ENCODE results near the gene KCNIP1.

Gene KCNIP1

DNA sequence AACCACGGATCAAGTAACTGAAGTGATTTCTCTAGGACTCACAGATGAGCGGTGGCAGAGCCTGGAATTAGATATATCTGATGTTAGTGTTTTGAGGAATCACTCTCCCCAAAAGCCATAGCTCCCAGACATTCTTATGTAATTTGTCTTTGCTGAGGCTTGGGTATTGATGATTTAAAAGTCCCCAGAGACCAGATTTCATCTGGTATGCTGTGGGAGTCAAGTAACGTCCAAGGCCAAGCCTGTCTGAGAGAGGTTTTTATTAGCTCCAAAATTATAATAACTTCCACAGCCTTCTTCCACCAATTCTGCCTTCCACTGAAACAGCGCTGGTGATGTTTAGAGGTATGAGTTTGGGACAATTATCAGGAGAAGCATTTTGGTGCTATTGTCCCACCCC, 21.3 kb upstream of the KCNIP1 start:
- DNase-seq (ENCODE audit: extremely low read depth in 1 of 2, low read depth in 1 of 2) = no peak

DNA sequence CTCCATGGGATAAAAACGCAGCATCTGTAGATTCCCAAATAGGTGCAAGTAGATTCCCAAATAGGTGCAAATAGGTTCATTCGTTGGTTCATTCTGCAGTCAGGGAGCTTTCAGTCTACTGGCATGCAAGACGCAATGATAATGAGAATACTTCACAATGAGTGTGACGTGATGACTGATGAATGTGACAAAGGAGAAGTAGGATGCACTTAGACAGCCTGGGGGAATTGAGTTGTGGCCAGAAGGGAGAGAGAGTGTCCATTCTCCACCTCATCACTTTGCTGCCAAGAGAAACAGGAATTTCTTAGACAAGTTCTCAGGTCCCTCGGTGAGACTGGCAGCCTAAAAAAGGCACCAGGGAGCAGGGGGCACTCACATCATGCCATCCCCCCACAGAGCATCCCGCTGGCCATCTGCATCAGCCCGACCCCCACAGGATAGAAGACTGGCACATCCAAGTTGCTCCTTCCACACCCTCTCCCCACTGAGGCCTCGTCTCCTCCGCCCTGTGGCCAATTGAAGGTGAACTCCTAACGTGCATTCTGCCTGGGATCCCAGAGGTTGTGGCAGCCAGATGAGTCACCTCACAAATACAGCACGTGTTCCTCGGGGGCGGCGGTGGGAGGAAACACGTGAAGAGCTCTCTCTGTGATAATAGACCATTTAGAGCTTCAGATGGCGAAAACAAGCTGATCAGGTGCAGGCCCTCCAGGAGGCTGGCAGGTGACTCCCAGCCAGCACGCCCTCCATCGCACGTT, 19.9 kb upstream of the KCNIP1 start:
- no peak for DNase-seq (ENCODE audit: extremely low read depth in 1 of 2, low read depth in 1 of 2)

DNA sequence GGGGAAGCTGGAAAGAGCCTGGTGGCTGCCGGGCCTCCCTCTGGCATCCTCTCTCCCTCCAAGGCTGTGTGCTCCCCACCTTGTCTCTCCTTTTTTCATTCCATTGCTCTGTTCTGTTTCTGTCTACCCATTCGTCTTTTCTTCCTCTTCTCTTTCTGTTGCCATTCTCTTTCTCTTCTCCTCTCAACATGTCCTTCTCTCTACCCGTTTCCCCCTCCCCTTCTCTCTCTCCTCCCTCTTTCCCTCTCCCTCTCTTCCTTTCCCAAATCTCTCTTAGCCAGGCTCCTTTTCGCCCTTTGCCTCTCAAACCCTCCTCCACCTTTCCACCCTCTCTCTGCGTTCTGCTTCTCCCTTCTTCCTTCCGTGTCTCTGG, 19.4 kb upstream of the KCNIP1 start:
- no peak for DNase-seq (ENCODE audit: extremely low read depth in 1 of 2, low read depth in 1 of 2)

DNA sequence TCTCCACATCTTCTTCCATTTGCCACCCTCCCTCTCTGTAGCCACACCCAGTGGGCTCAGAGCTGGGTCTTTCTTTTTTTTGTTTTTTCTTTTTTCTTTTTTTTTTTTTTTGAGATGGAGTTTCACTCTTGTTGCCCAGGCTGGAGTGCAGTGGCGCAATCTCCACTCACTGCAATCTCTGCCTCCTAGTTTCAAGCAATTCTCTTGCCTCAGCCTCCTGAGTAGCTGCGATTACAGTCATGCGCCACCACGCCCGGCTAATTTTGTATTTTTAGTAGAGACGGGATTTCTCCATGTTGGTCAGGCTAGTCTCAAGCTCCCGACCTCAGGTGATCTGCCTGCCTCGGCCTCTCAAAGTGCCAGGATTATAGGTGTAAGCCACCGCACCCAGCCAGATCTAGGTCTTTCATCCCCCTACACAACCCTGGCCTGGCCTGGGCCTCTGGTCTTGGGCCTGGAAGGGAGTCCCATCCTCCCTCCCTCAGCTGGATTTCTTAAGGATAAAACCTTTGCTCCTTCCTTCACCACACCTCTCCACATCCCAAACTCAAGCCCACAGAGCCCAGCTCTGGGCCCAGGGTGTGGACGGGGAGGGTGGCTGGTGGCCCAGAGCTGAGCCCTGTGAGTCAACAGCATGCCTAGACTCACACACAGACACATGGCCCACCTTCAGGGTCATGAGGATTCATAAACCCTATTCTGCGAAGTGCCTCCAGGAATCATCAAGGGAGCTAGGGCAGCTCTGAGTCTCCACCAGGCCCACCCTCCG, 18.8 kb upstream of the KCNIP1 start:
- no peak for DNase-seq (ENCODE audit: extremely low read depth in 1 of 2, low read depth in 1 of 2)

DNA sequence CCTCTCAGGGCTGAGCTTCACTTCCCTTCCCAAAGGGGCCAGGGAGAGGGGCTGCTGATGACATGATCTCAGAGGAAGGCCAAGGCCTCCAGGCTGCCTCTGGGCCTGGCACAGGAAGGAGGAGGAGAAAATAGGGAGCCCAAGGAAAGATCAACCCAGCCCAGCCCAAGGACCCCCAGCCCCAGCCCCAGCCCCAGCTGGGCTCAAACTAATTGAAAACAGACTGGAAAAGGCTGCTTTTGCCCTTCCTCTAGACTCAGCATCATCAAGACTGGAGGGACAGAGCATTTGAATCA, 18.3 kb upstream of the KCNIP1 start:
- DNase-seq (ENCODE audit: extremely low read depth in 1 of 2, low read depth in 1 of 2) = no peak

DNA sequence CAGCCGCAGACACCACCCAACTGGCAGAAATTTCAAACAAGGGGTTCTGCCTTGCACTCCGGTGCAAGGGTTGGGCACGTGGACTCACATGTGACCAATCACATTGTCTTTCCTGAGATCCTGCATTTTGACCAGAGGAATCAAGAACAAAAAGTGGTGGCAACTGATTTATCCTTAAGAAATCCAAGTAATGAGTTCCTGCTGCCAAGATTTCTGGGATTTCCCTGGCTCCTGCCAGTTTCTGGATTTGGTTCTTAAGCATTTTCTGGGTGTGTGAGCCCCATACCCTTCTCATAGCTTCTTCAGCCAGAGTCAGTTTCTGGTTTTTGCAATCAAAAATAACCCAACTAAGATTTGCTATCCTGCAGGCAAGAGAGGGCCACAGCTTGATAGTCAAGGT, 17.4 kb upstream of the KCNIP1 start:
- DNase-seq (ENCODE audit: extremely low read depth in 1 of 2, low read depth in 1 of 2) = no peak

DNA sequence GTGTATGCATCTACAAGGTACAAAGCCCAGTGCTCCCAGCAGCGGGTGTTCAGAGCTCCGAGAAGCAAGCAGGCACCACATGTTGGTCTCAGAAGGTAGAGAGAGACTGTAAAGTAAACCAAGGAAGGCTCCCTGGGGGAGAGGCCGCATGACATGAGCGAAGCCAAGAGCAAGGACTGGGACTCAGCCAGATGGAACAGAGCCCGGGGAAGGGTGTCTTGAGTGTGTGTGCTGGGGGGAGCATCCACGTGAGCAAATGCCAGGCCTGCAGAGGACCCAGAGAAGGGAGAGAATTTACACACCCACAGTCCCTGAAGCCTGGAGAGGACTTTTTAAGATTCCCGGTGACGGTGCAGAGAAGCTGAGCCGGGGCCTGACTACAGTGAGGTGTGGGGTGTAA, 15.2 kb upstream of the KCNIP1 start:
- no peak for DNase-seq (ENCODE audit: extremely low read depth in 1 of 2, low read depth in 1 of 2)

DNA sequence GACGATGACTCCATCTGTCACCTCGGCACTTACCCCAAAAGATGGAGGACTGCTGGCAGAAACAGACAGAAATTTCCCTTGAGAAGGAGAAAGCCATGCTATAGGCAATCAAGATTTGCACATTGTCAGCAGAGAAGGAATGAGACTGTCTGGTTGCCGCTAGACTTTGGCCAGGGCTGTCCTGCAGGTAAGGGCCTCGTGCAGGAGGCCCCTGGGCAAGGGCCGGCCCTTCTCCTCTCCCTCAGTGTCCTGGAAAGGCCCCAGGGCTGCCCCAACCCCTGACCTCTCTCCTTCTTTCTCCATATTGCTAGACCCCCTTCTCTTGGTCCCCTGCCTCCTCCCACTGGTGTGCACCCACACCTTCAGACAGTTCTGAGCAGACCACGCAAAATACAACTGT, 14.6 kb upstream of the KCNIP1 start:
- DNase-seq (ENCODE audit: extremely low read depth in 1 of 2, low read depth in 1 of 2) = no peak

DNA sequence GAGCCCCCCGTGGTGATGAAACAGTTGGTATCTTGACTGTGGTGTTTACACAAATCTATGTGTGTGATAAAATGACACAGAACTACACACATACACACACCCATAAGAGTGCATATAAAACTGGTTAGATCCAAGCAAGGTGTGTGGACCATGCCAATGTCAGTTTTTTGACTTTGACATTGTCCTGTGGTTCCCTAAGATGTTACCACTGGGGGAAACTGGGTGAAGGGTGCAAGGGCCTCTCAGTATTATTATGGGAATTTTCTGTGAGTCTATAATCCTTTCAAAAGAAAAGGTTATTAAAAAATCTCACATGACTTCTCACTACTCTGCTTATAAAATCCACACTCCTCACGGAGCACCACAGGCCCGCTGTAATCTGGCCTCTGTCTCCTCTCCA, 13.4 kb upstream of the KCNIP1 start:
- DNase-seq (ENCODE audit: extremely low read depth in 1 of 2, low read depth in 1 of 2) = no peak

DNA sequence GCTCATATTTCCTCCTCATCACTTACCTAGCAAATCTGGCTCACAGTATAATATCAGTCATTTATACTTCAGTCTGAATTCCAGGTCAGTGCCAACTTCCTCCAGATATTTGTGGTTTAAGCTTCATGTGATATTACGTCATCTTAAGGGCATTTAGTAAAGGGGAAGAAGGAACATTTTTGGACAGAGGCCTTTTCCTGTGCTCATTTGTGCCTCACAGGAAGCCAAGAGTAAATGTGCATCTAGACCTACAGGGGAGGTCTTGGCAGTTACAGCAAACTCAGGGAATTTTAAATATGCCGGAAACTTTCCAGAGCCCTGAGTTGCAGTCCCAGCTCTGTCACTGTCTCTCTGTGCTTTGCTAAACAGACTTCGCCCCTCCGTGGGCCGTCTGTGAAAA, 12.3 kb upstream of the KCNIP1 start:
- no peak for DNase-seq (ENCODE audit: extremely low read depth in 1 of 2, low read depth in 1 of 2)

DNA sequence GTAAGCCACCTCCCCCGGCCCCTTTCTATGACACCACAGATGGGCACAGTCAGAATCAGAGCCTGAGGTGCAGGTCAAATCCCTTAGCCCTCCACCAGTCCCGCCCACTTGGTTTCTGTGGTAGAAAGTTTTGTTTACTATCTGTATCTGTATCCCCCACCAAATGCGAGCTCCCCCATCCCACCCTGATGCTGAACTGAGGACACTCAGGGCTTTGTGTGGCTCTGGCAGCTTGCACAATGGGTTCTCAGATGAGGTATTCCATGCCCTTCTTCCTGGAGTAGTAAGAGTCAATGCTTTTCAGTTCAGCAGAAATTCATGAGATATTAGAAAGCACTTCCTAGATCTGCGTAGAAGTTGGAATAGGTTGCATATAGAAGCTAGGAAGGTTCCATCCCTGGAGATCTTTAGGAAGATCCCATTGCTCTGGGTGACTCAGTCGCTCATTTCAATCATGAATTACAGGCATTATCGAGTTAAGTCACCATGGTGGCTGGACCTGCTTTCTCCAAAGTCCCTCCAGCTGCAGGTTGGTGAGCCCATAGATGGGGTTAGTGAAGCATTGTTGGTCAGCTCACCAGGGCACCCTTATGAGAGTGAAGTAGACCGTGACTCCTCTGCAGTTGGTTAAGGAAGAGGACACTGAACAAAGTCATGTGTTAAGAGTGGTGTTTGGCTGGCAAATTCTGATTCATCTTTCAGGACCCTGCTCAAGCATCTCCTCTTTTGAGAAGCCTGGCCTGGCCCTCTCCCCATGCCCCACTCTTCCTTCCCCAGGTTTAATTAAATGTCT, 10.6 kb upstream of the KCNIP1 start:
- no peak for DNase-seq (ENCODE audit: extremely low read depth in 1 of 2, low read depth in 1 of 2)

DNA sequence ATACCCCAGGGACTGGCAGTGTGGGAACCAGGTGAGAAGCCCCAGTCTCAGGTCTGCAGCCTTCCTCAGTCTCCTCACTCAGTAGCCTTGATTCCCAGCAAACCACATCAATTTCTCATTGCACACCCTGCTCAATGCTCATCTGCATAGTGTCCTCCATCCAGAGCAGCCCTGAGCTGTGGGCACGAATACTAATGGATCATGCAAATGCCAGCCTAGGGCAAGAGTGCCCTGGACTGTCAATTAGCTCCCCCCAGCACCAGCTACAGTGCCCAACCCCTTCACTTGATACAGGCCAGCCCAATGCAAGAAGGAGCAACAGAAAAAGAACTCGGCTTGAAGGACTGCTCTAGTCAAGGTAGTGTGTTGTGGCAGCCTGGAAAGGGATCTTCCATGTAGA, 9.8 kb upstream of the KCNIP1 start:
- DNase-seq (ENCODE audit: extremely low read depth in 1 of 2, low read depth in 1 of 2) = no peak

DNA sequence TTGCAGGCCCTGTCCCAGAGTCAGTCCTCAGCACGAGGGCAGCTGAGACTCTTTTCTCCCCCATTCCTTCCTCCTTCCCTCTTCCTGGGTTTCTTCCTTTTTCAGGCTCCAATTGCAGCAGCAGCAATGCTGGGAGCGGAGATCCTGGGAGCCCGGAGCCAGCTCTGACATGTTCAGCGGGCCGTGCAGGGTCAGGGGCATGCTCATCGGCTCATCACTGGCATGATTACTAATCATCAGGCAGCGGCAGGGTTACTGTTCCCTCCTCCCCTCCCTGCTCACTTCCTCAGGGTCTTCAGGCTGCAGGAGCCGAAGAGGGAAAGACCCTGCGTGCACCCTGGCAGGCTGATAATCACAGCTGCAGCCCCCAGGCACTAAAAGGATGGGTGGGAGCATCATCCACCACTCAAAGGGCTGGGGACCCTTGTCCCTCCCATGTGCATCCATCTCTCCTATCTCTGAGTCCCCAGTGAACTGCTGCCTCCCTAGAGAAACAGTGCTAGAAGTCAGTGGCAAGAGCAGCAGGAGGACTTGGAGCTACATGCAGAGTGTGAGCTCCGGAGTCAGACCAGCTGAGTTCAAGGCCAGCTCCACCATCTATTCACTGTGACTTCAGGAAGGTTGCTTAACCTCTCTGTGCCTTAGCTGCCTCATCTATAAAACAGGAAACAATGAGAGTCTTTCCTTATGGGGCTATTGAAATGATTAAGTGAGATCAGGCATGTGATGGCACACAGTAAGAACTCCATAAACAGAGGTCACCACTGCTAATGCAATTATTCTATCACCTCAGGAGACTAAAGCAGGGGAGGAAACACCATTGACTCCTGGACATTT, 7.8 kb upstream of the KCNIP1 start:
- DNase-seq (ENCODE audit: extremely low read depth in 1 of 2, low read depth in 1 of 2) = no peak

DNA sequence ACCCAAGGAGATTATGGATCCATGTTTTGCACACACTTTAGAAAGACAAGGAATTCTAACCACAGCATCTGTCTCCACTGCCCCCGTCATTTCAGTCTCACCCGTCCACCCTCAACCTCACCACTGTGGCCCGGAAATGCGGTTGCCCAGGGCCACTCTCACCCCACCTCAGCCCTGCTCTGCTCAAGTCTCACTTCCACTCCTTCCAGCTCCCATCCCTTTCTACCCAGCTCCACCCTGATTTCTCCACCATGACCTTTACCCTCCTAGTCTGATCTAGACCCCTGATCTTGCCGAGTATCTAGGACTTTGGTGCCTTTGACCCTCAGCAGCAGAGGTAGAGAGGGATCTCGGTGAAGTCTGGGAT, 7.2 kb upstream of the KCNIP1 start:
- no peak for DNase-seq (ENCODE audit: extremely low read depth in 1 of 2, low read depth in 1 of 2)

DNA sequence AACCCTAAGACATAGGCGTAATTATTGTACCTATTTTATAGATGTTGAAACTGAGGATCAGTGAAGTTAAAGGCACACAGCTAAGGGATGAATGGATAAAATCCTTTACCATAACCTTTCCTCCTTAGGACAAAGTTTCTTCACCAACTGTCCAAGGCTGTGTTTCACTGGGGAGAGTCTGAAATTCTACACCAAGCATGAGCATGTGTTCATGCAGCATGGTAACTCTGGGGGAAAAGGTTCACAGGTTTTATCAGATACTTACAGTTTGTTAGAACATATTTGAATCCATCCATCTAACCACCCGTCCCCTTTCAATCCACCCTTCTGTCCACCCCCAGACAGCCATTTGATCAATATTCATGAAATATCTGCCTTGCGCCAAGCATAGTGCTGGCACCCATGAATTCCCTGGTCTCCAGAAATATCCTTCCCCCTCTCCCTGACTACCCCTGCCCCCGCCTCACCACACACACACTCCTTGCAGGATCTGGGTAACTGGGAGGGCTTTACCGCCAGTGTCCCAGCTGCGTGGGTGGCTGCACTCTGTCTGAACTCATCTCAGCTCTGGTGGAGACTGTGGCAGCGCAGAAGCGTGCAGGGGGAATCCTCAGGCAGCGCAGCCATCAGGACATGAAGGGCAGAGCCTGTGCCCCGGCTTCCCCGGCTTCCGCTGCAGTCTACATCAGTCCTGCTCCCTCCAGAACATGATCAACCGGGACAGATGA, 6.3 kb upstream of the KCNIP1 start:
- no peak for DNase-seq (ENCODE audit: extremely low read depth in 1 of 2, low read depth in 1 of 2)

DNA sequence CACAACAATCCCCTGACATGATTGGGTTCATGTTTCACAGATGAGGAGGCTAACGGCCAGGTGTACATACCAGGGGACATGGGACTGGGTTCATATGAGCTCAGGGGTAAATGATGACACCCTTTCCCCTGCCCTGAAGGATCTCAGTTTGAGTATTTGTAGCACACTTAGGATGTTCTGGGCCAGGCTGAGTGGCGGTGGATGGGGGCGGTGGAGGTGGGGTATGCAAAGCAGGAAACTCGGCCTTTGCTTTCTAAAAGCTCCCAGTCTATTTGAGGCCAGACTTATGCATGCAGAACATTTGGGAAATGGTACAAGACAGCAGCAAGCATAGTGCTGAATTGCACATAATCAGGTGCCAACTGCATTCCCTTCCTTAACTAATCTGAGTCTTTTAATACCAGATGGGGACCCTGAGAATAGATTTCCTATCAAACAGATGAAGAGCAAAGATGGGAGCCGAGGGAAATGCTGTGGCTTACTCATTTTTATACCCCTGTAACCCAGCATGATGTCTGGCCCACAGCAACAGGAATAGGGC, 4.9 kb upstream of the KCNIP1 start:
- DNase-seq (ENCODE audit: extremely low read depth in 1 of 2, low read depth in 1 of 2) = no peak

DNA sequence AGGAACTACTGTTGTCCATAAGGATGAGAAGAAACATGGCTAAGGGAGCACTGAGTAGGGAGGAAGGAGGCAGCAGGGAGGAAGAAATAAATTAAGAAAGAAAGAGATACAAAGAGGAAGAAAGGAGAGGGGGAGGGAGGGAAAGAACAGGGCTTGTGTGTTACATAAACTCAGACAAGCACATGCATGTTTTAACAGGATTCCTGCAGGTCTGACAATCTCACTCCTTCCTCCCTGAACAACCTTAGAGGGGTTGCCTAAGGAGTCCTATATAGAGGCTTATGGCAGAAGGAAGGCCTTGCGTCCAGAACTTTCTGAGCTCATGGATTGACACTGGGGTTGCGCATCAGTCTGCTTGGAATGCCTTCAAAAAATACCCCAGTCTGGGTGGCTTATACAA, 4.2 kb upstream of the KCNIP1 start:
- DNase-seq (ENCODE audit: extremely low read depth in 1 of 2, low read depth in 1 of 2) = no peak

DNA sequence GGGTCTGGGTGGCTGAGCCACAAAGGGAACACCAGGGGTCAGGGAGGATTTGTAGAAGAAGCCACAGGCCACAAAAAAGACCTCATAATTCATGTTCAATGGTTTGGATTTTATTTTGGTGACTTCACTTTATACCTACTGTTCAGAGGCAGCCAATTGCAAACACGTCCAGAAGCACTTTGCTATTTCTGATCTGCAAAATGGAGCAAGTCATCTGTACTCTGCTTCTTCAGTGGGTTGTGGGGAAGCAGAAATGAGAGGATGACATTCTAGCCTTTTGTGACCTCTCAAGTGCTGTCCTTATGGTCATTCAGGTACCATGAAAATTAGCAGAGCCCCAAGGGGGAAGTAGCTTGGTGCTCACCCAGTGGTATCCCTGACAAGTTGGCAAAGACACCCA, 2.5 kb upstream of the KCNIP1 start:
- DNase-seq (ENCODE audit: extremely low read depth in 1 of 2, low read depth in 1 of 2) = no peak

DNA sequence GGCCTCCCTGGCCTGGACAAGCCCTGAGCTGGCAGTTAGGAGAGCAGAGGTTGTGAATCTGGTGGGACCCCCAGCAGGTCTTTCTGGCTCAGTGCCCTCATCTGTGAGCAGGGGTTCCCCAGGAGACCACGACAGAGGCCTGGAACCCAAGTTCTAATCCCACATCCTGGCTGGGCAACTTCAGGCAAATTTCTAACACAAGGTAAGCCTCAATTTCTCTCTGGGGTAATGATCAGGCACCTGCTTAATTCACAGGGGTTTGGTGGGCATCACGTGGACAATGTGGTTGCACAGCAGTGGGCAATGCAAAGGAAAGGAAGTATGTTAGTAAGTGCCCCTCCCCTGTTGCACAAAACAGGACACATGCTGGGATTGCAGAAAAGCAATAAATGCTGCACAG, 1.9 kb upstream of the KCNIP1 start:
- DNase-seq (ENCODE audit: extremely low read depth in 1 of 2, low read depth in 1 of 2) = no peak

DNA sequence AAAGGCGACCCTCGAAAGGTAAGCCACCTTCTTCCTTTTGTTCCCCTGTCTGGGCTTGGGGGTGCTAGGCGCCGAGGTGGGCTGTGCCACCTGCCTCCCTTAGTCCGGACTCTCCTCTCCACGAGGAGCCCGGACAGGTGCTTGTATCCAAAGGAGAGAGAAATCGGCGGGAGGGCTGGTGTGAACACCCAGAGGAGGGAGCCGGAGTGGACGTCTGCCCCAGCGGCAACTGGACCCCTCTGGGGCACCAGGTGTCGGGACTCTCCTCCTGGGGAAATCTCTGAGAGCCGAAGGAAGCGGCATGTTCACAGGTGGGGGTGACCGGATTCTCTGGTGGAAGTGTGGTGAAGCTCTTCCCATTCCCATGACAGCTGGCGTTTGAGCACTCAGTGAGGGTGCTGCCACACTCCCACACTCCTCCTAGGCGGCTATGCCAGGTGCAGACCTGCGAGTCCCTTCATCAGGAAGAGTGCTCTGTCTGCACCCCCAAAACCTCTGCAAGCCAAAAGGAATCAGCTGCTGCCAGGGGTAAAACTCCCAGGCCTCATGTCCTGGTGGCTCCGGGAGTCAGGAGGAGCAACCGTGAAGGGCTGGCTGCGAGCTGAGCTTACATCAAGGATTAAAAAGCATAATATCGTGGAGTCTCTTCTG, 921 bp downstream of the KCNIP1 start:
- no peak for DNase-seq (ENCODE audit: extremely low read depth in 1 of 2, low read depth in 1 of 2)
